Urothelium cell line (cell line): ENCODE data around the gene ME3.

Experiments
- DNase-seq: peaks from one replicate; pipeline ENCODE4 v3.0.0; 2011; ENCODE audit warnings: low spot score, mixed read lengths
- FAIRE-seq: peaks from 2 replicates; lab custom pipeline; 2011; peaks lifted over from hg19 to GRCh38; lab: Jason Lieb, UNC

The ME3 gene

GRCh38 chr11:86497836-86498235, 174.6 kb downstream of the ME3 start:
- DNase-seq (no peak), FAIRE-seq (no peak)

DNA sequence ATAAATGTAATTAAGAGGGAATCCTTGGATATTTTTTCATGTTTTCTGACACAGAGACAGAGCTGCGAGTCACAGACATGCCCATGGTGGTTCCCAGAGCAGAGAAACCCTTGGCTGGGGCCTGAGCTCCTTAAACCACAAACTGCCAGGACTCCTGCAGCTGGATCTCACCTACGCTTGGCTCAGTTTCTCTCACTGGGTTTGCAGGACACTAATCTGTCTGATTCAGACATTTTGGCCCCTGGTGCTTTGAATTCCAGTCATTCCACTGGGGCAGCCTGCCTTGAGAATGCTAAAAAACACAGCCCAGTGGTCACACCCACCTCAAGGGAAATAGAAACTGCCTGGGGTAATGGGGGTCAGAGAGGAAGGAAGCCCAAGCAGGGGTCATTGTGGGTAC, 175.1 kb downstream of the ME3 start:
- DNase-seq (peak; percentile 38), FAIRE-seq (no peak)

- no peak for DNase-seq
- no peak for FAIRE-seq
These were observed 177.1 kb downstream of the ME3 start for GRCh38 chr11:86495351-86495750.

DNA sequence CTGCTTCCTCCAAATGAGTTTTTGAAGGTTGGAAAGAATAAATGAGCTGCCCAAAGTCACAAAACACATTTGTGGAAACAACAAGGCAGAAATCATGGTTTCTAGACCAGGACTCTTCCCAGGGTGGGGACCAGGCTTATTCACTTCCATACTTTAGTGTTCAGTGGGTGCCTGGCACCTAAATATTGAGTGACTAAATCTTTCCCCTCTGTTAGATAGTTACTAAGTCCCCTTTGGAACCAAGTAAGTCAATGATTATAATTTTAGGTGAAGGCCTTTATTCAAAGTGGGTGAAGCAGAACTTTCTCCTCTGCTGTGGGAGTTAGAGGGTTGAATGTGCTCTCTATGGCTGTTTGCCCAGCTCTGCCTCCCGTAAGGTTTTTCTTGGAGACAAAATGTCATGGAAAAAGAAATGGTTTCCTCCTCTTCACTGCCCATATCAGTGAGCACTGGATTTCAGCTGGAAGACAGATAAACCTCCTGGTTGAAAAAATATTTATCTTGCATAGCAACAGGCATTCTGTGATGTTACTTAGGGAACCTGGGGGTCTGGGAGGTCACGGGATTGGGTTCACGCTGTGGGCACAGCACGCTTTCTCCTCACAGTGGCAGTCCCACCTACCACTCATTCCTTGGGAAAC, 179.9 kb downstream of the ME3 start:
- FAIRE-seq (no peak), DNase-seq (no peak)

DNA sequence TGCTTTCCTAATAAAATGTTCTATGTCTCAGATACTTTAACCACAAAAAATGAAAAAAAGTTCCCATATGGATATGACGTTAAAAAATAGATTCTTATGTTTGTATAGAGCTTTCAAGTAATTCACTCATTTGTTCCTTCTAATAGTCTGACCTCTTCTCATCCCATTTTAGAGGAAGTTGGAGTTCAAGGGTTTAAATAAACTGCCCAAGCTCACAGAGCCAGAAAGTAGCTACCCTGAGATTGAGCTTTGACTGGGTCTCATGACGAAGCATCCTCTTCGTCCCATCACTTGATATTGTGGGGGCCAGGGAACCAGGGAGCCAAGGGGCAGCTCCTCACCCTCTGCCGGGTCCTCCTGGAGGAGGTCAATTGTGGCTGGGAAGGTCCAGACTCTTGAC, 181.4 kb downstream of the ME3 start:
- no peak for DNase-seq
- FAIRE-seq: no peak

- FAIRE-seq: no peak
- no peak for DNase-seq
These were observed 181.8 kb downstream of the ME3 start for GRCh38 chr11:86490582-86490981.

DNA sequence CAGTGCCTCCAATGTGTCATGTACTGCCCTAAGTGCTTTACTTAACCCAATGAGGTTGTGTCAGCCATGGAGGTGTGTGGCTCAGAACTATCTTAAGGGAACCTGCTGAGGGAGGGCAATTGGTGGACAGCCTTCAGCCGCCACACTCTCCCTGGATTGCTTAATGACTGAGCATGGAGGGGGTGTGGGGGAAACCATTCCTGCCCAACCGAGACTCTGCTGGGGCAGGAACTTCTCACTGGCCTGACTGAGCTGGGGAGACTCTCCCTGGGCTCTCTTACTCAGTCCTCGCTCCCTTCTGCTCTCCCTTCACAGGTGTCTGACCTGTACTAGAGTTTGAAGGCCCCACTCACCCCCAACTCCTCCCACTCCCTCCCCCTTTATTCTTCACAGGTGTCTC, 183.0 kb downstream of the ME3 start:
- DNase-seq: no peak
- no peak for FAIRE-seq

DNA sequence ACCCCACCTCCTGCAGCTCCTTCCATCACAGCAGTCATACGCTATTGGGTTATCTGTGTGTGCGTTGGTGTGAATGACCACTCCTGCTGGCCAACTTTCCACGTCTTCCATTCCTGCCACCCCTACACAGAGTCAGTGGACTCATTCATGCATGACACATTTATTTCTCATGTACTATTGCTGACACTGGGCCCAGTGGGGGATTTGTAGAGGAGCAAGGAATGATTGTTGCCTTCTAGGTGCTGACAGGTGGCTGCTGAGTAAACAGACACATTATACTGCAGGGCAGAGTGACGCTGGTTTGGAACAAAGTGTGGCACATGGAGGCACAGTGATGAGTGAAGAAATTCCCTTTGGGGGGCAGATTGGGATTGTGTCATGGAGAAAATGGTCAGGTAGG, 183.9 kb downstream of the ME3 start:
- FAIRE-seq: no peak
- DNase-seq: no peak

- FAIRE-seq (no peak), DNase-seq (no peak)
These were observed 184.7 kb downstream of the ME3 start for GRCh38 chr11:86487671-86488070.

GRCh38 chr11:86486261-86487030, 186.0 kb downstream of the ME3 start:
- no peak for FAIRE-seq
- no peak for DNase-seq

DNA sequence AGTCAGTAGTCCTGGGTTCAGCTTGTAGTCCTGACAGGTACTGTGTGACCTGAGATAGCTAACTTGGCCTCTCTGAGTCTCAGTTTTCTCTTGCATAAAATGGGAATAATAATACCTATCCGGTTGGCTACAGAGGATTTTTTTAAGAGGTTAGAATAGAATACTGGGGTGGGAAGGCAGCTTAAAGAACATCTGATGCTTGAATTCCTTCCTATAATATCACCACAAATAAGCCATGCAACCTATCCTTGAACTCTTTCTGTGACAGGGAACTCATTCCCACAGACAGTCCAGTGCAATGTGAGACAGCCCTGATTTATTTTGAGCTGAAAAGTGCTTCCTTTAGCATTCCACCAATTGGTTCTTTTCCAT, 187.6 kb downstream of the ME3 start:
- FAIRE-seq (no peak), DNase-seq (no peak)

- DNase-seq (peak; percentile 91), FAIRE-seq (peak; percentile 42)
These were observed 188.2 kb downstream of the ME3 start for GRCh38 chr11:86483940-86484794.

DNA sequence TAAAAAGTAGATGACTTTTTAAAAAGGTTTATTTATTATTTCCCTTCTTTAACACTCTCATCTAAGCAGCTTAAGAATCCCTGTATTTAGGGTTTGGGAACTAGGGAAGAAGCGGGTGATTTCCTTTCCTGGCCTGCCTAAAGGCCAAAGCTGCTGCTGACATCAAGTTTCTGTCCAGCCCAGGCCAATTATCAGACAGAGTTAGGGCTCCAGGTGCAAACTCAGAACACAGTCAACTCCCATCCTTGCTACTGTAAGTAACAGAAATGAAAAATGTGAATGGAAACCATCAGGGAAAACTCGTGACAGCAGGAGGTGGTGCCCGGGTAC, 188.8 kb downstream of the ME3 start:
- DNase-seq: no peak
- FAIRE-seq: no peak

DNA sequence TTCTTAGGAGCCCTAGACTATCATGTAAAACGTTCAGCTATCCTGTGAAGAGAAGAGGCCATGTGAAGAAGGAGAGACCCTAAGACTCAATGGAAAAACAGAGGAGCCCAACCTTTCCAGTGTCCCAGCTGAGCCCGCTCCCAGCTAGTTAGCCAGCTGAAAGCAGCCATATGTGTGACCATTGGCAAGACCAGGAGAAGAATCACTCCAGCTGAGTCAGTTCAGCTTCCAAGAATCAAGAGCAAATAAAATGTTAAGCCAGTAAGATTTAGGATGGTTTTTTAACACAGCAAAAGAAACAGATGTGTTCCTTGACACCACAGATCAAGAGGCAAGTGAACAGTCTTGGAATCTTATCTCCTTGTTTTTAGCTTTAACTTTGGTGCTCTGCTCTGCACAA, 189.7 kb downstream of the ME3 start:
- no peak for FAIRE-seq
- no peak for DNase-seq

- FAIRE-seq: no peak
- no peak for DNase-seq
These were observed 191.0 kb downstream of the ME3 start for GRCh38 chr11:86481399-86481798.

DNA sequence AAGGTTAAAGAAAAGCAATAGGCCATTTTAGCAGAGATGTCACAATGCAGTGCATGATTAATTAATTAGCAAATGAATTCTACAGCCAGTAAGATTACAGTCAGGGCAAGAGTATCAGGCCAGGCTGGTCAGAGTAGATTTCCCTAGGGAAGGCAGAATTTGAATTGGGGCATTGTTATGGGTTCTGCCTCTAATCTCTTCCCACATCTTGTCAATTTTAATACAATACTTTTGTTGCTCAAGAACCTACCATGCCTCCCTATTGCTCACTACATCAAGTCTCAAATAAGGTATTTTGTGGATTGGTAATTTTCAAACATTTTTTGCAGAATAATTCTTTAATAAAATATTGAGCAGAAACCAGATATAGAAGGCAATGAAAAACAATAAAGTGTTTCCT, 194.1 kb downstream of the ME3 start:
- DNase-seq (no peak), FAIRE-seq (no peak)

DNA sequence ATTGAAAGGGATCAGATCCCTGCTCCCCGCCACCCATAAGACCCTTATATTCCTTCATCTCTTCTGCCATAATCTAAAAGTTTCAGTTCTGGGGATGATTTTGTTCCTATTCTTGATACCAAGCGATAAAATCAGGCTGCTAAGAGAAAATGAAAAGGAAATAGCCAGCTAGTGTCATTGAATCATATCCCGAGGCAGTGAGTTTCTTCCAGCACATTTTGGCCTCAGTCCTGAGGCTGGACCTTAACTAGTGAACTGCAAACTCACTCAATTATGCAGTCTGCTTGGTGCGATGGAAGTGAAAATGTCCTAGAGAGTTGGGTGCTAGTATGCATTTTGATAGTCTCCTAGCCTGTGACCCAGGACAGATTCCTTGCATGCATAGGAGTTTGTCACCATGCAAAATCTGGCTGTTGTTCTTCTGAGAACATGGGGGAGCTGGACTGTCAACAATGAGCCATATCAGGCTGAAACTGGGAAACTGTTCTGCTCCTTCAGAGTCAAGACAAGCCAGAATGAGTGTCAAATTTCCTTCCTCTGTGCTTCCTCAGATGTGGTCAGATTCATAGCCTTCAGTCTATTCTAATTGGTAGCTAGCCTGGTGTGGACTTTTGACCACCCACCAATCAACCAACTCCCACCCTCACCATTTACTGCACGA, 194.8 kb downstream of the ME3 start:
- DNase-seq: no peak

DNA sequence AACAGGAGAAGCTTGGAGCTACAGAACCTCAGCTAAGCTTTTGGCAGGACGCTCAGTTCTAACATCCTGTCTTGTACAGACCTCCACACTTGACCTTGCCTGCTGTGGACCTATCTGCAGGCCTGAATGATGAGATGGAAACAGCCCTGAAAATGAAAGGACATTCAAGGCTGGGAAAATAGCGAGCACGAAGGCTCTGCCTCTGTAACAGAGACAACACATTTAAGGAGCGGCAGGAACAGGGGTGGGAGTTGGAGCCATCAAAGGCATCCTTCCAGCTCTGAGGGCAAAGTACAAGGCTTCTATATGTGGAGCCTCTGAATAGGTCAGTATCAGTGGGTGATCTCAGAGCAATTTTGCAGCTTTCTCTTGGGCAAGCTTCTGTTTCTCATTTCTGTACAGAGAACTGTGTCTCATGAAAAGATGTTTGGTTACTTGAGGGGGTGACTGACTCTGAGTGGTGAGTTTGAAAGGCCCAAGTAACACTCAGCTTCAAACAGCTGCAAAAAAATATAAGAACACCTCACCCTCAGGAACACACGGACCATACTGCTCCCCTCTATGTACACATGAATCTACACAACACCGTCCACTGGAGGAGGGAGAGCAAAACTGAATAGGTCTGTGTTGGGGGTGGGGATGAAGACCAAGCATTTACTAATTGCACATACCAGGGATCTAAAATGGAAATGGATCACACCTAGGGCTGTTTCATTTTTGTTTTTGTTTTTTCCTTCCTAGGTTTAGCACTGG, 196.1 kb downstream of the ME3 start:
- no peak for DNase-seq
- FAIRE-seq: no peak

More for the DNA sequence above, 194.8 kb downstream of the ME3 start:
- no peak for FAIRE-seq

DNA sequence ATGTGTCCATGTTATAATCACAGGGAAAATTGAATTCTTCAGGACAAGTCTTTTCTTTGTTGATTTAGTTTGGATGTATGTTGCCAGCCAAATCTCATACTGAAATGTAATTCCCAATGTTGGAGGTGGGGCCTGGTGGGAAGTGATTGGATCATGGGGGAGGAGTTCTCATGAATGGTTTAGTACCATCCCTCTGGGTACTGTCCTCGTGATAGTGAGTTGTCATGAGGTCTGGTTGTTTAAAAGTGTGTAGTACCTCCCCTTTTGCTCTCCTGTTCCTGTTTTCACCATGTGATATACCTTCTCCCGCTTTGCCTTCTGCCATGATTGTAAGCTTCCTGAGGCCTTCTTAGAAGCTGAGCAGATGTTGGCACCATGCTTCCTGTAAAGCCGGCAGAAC, 197.4 kb downstream of the ME3 start:
- DNase-seq (no peak), FAIRE-seq (no peak)

- no peak for FAIRE-seq
- no peak for DNase-seq
These were observed 198.2 kb downstream of the ME3 start for GRCh38 chr11:86473991-86474833.
